Gastrocnemius medialis (tissue), 4 donors: ENCODE measurements around the gene BRF1.
"Not testable (repeated sequence)": the region's sequence is repeated elsewhere in the genome, so short reads cannot be mapped to it uniquely, and the experiment has no call there.

ENCODE experiments used
- POLR2A ChIP-seq, 2 donors: fragments of 450-650 bp; IDR thresholded peaks; one replicate each; pipeline ENCODE4 v1.6.1; 2017; ENCODE audit warnings: antibody characterized with exemption in 2 of 2, mild to moderate bottlenecking in 2 of 2, moderate library complexity in 2 of 2
- TF ChIP-seq, protein P1 (sequence below), 5 experiments: fragments of 450-650 bp in 3 of 5; fragments of 200-600 bp in 2 of 5; sonication (generic) in 2 of 5; IDR thresholded peaks in 4 of 5; conservative IDR thresholded peaks in 1 of 5; 1 replicate in 4 of 5; 2 replicates in 1 of 5; pipeline ENCODE4 v1.5.1; 2016 to 2019; ENCODE audit warnings: antibody characterized with exemption in 5 of 5, mild to moderate bottlenecking in 3 of 5, moderate library complexity in 3 of 5

DNA sequence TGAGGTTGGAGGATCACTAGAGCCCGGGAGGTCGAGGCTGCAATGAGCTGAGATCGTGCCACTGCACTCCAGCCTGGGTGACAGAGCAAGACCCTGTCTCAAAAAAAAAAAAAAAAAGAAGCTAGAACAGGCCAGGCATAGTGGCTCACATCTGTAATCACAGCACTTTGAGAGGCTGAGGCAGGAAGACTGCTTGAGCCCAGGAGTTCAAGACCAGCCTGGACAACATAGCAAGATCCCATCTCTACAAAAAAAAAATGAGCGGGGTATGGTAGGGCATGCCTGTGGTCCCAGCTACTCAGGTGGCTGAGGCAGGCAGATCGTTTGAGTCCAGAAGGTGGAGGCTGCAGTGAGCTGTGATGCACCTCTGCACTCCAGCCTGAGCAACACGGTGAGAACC is 11.9 kb downstream of the BRF1 start:
- TF ChIP-seq, protein P1, sequence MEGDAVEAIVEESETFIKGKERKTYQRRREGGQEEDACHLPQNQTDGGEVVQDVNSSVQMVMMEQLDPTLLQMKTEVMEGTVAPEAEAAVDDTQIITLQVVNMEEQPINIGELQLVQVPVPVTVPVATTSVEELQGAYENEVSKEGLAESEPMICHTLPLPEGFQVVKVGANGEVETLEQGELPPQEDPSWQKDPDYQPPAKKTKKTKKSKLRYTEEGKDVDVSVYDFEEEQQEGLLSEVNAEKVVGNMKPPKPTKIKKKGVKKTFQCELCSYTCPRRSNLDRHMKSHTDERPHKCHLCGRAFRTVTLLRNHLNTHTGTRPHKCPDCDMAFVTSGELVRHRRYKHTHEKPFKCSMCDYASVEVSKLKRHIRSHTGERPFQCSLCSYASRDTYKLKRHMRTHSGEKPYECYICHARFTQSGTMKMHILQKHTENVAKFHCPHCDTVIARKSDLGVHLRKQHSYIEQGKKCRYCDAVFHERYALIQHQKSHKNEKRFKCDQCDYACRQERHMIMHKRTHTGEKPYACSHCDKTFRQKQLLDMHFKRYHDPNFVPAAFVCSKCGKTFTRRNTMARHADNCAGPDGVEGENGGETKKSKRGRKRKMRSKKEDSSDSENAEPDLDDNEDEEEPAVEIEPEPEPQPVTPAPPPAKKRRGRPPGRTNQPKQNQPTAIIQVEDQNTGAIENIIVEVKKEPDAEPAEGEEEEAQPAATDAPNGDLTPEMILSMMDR (IDR thresholded peaks at IDR 0.05 in 4 of 5, conservative IDR thresholded peaks at IDR 0.05 in 1 of 5) = not testable (repeated sequence)
- not testable (repeated sequence) for TF ChIP-seq POLR2A (IDR thresholded peaks at IDR 0.05)
